AG20443 (cell line): ENCODE measurements around the gene CBY2.

Experiments used
- DNase-seq: peaks from one replicate; pipeline ENCODE4 v3.0.0; 2012; ENCODE audit warnings: low spot score, mixed read lengths

CBY2 gene

DNA sequence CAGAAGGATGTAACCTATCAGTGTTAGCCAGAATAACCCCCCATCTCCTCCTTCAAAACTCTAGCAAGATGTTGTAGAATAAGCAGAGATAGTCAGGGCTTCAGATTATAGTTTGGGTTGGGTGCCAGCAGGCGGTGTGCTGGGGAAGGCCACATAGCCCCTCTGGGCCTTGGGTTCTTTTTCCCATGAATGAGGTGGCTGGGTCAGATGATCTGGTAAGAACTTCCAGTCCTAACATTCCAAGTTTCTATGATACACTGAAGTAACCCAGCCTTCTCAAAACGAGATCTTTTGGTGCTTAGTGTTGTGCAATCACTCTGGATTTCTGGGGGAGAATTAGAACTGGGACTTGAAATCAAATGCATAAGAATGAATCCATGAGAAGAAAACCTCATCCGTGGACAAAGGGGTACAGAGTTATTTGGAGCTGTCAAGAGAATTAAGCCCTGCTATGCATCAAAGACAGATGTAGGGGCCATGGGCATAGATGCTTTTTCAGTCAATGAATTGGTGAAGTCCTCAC lies 810 bp downstream of the CBY2 start:
- DNase-seq: no peak

DNA sequence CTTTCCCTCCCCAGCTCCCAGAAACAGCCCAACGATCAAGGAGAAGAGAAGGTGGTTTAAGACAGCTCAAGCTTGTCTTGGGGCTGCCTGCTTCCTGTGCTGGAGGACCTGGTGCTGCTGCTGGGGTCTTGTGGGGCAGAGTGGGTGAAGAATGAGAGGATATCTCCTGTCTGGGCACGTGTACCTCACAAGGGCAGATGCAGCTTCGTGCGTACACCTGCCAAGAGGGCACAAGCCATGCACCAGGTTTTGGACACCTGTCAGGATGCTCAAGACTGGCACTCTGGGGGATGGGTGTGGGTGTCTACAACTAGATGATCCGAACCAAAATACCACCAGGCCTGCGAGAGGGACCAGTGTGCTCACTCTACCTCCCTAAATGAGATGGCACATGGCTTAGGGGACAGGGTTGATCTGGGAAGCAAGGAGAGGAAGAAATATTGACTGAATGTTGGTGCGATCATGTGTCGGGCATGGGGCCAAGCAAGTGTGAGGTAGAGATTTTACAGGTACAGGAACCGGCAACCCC lies 2.2 kb downstream of the CBY2 start:
- no peak for DNase-seq

DNA sequence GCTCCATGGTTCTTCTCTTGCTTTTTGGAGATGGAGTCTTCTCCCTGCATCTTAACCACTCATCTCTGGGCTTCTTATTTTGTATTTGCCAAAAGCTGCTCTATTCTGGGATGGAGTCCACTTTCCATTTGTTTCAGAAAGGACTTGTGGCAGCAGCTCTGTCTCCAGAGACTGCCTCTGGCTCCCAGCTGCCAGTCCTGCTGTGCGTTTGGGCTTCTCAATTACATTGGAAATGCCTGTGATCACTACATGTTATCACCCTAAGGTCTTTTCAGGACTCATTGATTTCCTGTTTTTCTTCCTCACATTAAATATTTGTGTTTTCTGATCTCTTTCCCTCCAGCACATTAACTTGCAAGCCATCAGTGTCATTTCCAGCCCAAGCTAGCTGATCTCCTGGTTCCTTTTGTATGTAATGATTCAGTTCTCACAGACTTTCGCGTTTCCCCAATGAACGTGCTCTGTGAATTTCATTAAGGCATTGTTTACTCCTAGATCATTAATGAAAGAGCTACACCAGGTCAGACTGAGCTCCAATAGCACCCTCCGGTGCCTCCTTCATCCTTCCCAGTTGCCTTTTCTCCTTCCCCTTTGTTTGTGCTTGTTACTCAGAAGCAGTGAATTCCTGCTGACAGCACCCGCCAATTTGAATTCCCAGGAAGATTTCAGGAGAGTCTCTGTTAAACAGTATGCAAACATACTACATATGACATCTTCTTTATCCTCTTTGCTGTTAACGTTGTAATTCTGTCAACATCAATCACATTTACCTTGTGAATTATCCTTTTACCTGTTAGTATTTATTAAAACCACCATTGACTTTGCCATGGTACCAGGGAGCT lies 3.0 kb downstream of the CBY2 start:
- DNase-seq: no peak

- DNase-seq: no peak
These were observed 3.8 kb downstream of the CBY2 start for GRCh38 chr13:45705918-45706317.

GRCh38 chr13:45707516-45708100 lies 5.5 kb downstream of the CBY2 start:
- no peak for DNase-seq

DNA sequence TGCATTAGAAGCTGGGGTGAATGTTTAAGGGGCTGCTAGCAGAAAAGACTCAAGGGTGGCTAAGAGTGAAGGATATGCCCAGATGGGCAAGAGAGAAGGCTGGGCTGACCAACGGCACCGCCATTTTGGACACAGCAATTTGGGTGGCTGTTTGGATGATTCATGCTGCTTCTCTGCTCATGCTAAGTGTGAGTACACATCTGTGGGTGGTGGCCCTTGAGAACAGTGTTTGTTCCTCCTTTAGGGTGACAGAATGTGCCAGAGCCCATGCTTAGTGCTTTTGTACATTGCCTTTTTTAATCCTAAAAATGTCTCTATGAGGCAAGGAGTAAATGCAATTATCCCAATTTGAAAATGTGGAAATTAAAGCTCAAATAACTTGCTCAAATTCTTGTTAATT lies 9.8 kb downstream of the CBY2 start:
- DNase-seq: no peak

GRCh38 chr13:45713106-45713690 lies 11.1 kb downstream of the CBY2 start:
- no peak for DNase-seq

DNA sequence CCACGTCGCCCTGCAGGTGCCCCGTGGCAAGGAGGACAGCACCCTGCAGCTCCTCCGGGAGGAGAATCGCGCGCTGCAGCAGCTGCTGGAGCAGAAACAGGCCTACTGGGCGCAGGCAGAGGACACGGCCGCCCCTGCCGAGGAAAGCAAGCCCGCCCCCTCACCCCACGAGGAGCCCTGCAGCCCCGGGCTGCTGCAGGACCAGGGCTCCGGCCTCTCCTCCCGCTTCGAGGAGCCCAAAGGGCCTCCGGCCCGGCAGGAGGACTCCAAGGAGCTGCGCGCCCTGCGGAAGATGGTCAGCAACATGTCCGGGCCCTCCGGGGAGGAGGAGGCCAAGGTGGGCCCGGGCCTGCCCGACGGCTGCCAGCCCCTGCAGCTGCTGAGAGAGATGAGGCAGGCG lies 11.6 kb downstream of the CBY2 start:
- no peak for DNase-seq

DNA sequence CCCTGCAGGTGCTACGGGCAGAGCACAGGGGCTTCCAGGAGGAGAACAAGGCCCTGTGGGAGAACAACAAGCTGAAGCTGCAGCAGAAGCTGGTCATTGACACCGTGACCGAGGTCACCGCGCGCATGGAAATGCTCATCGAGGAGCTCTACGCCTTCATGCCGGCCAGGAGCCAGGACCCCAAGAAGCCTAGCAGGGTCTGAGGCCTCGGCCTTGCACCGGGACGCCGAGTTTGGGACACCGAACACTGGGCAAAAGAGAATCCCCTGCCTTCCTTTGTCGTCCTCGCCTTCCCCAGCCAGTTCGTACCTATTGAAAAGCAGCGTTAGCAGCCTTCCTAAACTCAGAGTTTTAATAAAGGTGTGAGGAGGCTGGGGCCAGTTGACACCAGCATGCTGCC lies 12.1 kb downstream of the CBY2 start:
- DNase-seq: no peak

GRCh38 chr13:45715351-45715750 lies 13.2 kb downstream of the CBY2 start:
- DNase-seq: no peak

DNA sequence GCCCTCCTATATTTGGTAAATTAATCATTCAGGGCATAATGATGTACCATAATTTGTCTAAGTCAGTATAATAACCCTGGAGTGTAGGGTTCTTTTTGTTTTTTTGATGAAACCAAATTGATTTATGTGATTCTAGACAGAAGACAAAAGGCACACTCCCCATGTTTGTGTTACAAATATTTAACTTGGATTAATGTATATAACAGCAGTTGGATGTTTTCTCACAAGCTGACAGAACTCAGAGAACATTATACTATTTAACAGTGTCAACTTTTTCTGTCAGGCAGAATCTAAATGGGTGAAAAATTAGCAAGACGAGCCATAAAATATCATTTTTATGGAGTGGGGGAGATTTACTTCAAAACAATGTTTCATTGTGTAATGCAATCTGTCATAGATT lies 15.2 kb downstream of the CBY2 start:
- DNase-seq: no peak

- peak; percentile 21 for DNase-seq
These were observed 15.9 kb downstream of the CBY2 start for GRCh38 chr13:45718063-45718462.

DNA sequence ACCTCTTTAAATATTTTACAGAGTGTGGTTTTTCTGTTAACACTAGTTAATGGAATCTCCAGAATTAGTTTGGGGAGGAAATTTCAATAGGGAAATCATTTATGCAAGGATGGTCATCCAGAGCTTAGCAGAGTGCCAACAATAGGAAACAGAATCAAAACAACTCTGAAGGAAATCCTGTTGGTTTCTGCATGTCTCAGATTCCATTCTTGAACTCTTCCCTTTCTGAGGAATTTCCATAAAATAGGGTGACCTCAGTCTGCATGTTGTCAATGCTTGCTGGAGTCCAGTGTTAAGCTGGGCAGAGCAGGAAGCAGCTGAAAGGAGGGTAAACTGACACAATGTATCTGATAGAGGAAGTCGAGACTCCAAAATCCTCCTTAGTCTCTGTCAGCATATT lies 16.9 kb downstream of the CBY2 start:
- peak; percentile 40 for DNase-seq

- no peak for DNase-seq
These were observed 19.1 kb downstream of the CBY2 start for GRCh38 chr13:45721203-45721731.

DNA sequence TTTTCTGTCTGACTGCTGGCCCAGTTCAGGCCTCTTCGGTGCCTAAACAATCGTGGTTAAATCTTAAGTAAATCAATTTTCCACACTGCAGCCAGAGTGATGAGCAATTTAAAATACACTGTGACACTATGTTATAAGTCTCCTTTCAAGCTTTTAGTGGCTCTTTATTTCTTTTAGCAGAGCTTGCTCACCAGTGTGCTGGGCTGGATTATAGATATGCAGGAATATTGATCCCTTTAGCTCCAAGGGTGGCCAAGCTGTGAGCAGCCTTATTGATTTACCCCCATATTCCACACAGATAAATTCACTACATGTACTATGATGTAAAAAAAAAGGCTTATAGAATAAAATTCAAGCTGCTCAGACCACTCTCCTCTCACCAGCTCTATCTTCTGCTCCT lies 21.7 kb downstream of the CBY2 start:
- DNase-seq: no peak

DNA sequence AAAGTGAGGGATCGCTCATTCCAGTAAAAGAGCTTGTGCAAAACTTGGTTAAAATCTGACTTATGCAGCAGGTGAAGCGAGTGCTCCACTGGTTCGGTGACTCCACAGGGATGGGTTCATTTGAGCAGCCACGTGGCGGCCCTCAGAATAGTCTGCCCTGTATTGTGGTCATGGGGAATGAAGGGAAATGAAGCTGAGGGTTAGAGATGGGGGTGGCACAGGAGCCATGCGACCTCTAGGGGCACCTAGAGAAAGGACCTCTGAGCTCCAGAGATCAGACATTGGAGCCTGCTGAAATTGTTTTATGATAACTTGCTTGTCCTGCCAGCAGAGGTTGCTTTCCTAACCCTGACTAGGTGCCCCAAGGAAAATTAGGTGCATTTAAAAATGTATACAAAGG lies 26.6 kb downstream of the CBY2 start:
- peak; percentile 33 for DNase-seq

DNA sequence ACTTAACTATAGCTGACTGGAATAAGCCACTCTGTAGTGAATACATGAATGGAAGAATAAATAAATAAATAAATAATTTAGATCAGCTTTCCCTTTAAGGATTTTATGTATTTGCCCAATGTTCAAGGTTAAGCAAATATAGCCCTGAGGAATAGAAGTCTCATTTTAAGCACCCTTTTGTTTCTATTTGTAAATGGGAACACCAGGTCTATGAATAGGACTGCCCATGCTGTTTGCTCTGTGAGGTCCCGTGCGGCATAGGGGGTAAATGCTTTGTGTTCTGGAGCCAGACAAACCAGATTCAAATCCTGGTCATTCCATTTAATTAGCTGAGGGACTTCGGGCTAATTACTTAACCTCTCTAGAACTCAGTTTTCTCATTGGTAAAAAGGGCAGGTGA lies 29.3 kb downstream of the CBY2 start:
- no peak for DNase-seq

GRCh38 chr13:45732916-45733315 lies 30.8 kb downstream of the CBY2 start:
- DNase-seq: no peak

DNA sequence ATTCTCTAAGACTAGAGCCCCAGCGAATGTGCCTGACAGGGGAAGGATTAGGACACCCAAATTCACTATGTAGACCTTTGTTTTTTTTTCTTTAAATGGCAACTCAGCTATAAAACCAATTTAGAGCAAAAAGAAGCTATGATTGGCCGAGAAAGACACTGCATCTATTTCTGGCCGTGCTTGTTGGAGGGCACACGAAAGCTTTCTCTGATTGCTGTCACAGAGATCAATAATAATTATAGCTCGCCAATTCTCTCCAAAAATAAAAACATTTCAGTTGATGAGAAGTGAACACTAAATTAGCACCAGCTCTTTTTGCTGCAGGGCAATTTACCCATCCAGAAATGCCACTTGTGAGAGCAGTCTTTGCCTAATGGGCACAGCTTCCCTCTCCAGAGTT lies 31.2 kb downstream of the CBY2 start:
- DNase-seq: no peak

GRCh38 chr13:45737571-45738017 lies 35.5 kb downstream of the CBY2 start:
- DNase-seq: no peak

DNA sequence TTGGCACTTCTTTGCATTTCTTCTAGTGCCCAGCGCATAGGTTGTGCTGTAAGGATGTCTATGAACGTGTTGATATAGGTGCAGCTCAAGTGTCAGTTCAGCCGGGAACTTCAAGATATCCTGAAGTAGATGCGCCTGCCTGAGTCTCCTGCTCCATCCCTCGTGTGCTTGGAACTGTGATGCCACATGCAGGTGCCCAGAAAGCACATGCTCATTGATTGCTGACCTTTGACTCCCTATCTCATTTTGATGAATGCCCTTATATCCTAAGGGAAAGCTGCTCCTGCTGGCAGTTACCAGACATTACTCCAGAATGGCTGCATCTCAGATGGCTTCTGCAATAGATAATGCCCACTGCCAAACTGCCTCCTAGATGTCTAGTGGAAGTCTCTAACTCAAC lies 40.9 kb downstream of the CBY2 start:
- no peak for DNase-seq

- no peak for DNase-seq
These were observed 42.9 kb downstream of the CBY2 start for GRCh38 chr13:45744979-45745378.

DNA sequence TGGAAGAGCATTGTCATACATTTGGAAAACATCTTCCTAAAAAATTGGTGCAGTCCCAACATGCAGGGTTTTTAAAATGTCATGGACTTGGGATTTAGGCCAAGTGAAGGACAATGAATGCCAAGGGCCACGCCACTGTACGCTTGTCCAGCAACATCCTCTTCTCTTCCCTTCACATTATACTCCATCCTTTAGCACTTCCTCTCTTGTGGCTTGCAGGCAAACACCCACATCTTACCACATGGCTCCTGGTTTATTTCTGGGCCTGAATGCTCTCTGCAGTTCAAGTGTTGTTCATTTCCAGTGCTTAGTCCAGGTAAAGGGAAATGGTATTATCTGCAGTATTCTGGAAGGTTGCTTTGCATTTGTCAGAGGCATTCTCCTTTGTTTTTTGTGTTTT lies 45.0 kb downstream of the CBY2 start:
- no peak for DNase-seq
